Ectodermal cell (in vitro differentiated cells): Measurements from ENCODE around the gene SPPL3.

ENCODE experiments used
- H3K27ac ChIP-seq: 2 replicates; pipeline ENCODE4 v1.7.0; 2013; ENCODE audit warnings: mild to moderate bottlenecking, low read depth, low read length; ENCODE audit not compliant: insufficient read depth, poor library complexity, severe bottlenecking
- H3K27me3 ChIP-seq: 2 replicates; pipeline ENCODE4 v1.7.0; 2013; ENCODE audit warnings: mild to moderate bottlenecking, low read length; ENCODE audit not compliant: insufficient read depth, control insufficient read depth, poor library complexity, severe bottlenecking
- H3K36me3 ChIP-seq: one replicate; pipeline ENCODE4 v1.7.0; 2013; ENCODE audit warnings: low read length; ENCODE audit not compliant: control insufficient read depth, insufficient read depth
- H3K4me1 ChIP-seq: one replicate; pipeline ENCODE4 v1.7.0; 2013; ENCODE audit warnings: low read length; ENCODE audit not compliant: control insufficient read depth, insufficient read depth
- H3K4me3 ChIP-seq: 2 replicates; pipeline ENCODE4 v1.7.0; 2013; ENCODE audit warnings: low read depth, low read length, control low read depth; ENCODE audit not compliant: insufficient read depth
- H3K9me3 ChIP-seq: 2 replicates; pipeline ENCODE4 v1.7.0; 2013; ENCODE audit warnings: mild to moderate bottlenecking, low read length, moderate library complexity; ENCODE audit not compliant: control insufficient read depth
- WGBS, 2 experiments: methylation state at CpG; one replicate each; pipeline ENCODE4 v1.1.7; 2013; ENCODE audit warnings: missing lambda C conversion rate in 2 of 2; 5-methylcytosine and 5-hydroxymethylcytosine counted together

SPPL3 gene

GRCh38 chr12:120835657-120836056 is 68.5 kb downstream of the SPPL3 start:
- Histone ChIP-seq H3K4me3 (no peak overlapping the region), H3K27me3 (no peaks in the 10 kb centered on the region), H3K4me1 (peaks cover 6% of the 10 kb centered on the region), H3K27ac (no peak overlapping the region), H3K9me3 (no peaks in the 10 kb centered on the region), H3K36me3 (no peaks in the 10 kb centered on the region)
- WGBS, 2 experiments: 100% methylated on average over 1 of the region's 1 CpG

- peaks cover 6% of the 10 kb centered on the region for H3K4me1 ChIP-seq
- H3K4me3 ChIP-seq: no peak overlapping the region
- H3K27ac ChIP-seq: no peak overlapping the region
- H3K27me3 ChIP-seq: no peaks in the 10 kb centered on the region
- H3K9me3 ChIP-seq: no peaks in the 10 kb centered on the region
- H3K36me3 ChIP-seq: no peaks in the 10 kb centered on the region
- WGBS, 2 experiments: 96 to 100% methylated on average over 3 of the region's 4 CpGs
These were observed 68.9 kb downstream of the SPPL3 start for GRCh38 chr12:120835304-120835612.

GRCh38 chr12:120834489-120835303 is 69.5 kb downstream of the SPPL3 start:
- no peak overlapping the region for H3K27ac ChIP-seq
- WGBS, 2 experiments: 96 to 97% methylated on average over 4 of the region's 4 CpGs

GRCh38 chr12:120833849-120834248 is 70.3 kb downstream of the SPPL3 start:
- Histone ChIP-seq H3K36me3 (no peaks in the 10 kb centered on the region), H3K4me3 (no peak overlapping the region), H3K4me1 (peaks cover 6% of the 10 kb centered on the region), H3K9me3 (no peaks in the 10 kb centered on the region), H3K27me3 (no peaks in the 10 kb centered on the region), H3K27ac (no peak overlapping the region)
- 98 to 99% methylated on average over 4 of the region's 4 CpGs for WGBS, 2 experiments

More at GRCh38 chr12:120834489-120835303, 69.5 kb downstream of the SPPL3 start:
- H3K4me1 ChIP-seq: peaks cover 6% of the 10 kb centered on the region
- no peaks in the 10 kb centered on the region for H3K9me3 ChIP-seq
- H3K36me3 ChIP-seq: no peaks in the 10 kb centered on the region
- H3K27me3 ChIP-seq: no peaks in the 10 kb centered on the region
- H3K4me3 ChIP-seq: no peak overlapping the region

GRCh38 chr12:120832737-120833136 is 71.4 kb downstream of the SPPL3 start:
- H3K4me1 ChIP-seq: peaks cover 6% of the 10 kb centered on the region
- no peak overlapping the region for H3K27ac ChIP-seq
- no peaks in the 10 kb centered on the region for H3K9me3 ChIP-seq
- whole genome bisulfite sequencing, 2 experiments: 90 to 96% methylated on average over 2 of the region's 2 CpGs
- no peaks in the 10 kb centered on the region for H3K36me3 ChIP-seq
- H3K27me3 ChIP-seq: no peaks in the 10 kb centered on the region
- H3K4me3 ChIP-seq: no peak overlapping the region

- Histone ChIP-seq H3K27me3 (no peaks in the 10 kb centered on the region), H3K36me3 (no peaks in the 10 kb centered on the region), H3K27ac (no peak overlapping the region), H3K4me1 (peaks cover 6% of the 10 kb centered on the region), H3K9me3 (no peaks in the 10 kb centered on the region), H3K4me3 (no peak overlapping the region)
- 28 to 36% methylated on average over 1 of the region's 2 CpGs for WGBS, 2 experiments
These were observed 72.4 kb downstream of the SPPL3 start for GRCh38 chr12:120831648-120832267.

- no peak overlapping the region for H3K4me3 ChIP-seq
- H3K27ac ChIP-seq: no peak overlapping the region
- no peaks in the 10 kb centered on the region for H3K36me3 ChIP-seq
- WGBS, 2 experiments: 93% methylated on average over 4 of the region's 4 CpGs
- no peaks in the 10 kb centered on the region for H3K27me3 ChIP-seq
- no peaks in the 10 kb centered on the region for H3K9me3 ChIP-seq
- peaks cover 6% of the 10 kb centered on the region for H3K4me1 ChIP-seq
These were observed 73.2 kb downstream of the SPPL3 start for GRCh38 chr12:120830966-120831365.

- Histone ChIP-seq H3K9me3 (no peaks in the 10 kb centered on the region), H3K4me3 (no peak overlapping the region), H3K27me3 (no peaks in the 10 kb centered on the region), H3K36me3 (no peaks in the 10 kb centered on the region), H3K4me1 (peaks cover 6% of the 10 kb centered on the region), H3K27ac (no peak overlapping the region)
- WGBS, 2 experiments: 87 to 98% methylated on average over 2 of the region's 3 CpGs
These were observed 73.9 kb downstream of the SPPL3 start for GRCh38 chr12:120830052-120830940.

- no peaks in the 10 kb centered on the region for H3K9me3 ChIP-seq
- peaks cover 11% of the 10 kb centered on the region for H3K4me1 ChIP-seq
- H3K27ac ChIP-seq: no peak overlapping the region
- H3K36me3 ChIP-seq: no peaks in the 10 kb centered on the region
- H3K27me3 ChIP-seq: no peaks in the 10 kb centered on the region
- no peak overlapping the region for H3K4me3 ChIP-seq
- 81 to 90% methylated on average over 2 to 3 of the region's 4 CpGs for WGBS, 2 experiments
These were observed 77.8 kb downstream of the SPPL3 start for GRCh38 chr12:120826335-120826734.

- H3K27me3 ChIP-seq: no peaks in the 10 kb centered on the region
- H3K27ac ChIP-seq: no peak overlapping the region
- no peaks in the 10 kb centered on the region for H3K9me3 ChIP-seq
- peaks cover 11% of the 10 kb centered on the region for H3K4me1 ChIP-seq
- WGBS, 2 experiments: 93 to 98% methylated on average over 2 to 3 of the region's 3 CpGs
- H3K36me3 ChIP-seq: no peaks in the 10 kb centered on the region
- H3K4me3 ChIP-seq: no peak overlapping the region
These were observed 78.8 kb downstream of the SPPL3 start for GRCh38 chr12:120825337-120825736.
